ENCODE measurements around the gene CUEDC1. TPM values are rescaled to one million over a fixed set of nuclear protein-coding genes. Genes with fewer than 3 reads are reported as not detected.

Gene CUEDC1
- total and polyA plus RNA-seq, 2 of the 13 experiments (the other 11 are each of a cell fraction or from before 2014, with no cell fraction given) = 7.4 to 12.9 TPM

GRCh38 chr17:57892820-57893595, 62.2 kb downstream of the CUEDC1 start (continued):
- TF ChIP-seq, protein P1, sequence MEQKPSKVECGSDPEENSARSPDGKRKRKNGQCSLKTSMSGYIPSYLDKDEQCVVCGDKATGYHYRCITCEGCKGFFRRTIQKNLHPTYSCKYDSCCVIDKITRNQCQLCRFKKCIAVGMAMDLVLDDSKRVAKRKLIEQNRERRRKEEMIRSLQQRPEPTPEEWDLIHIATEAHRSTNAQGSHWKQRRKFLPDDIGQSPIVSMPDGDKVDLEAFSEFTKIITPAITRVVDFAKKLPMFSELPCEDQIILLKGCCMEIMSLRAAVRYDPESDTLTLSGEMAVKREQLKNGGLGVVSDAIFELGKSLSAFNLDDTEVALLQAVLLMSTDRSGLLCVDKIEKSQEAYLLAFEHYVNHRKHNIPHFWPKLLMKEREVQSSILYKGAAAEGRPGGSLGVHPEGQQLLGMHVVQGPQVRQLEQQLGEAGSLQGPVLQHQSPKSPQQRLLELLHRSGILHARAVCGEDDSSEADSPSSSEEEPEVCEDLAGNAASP (CRISPR knock-in tag; IDR thresholded peaks at IDR 0.05; ENCODE audit: borderline replicate concordance) = peak; percentile 79; the same call in 1 of the 2 replicates
- TF ChIP-seq ARHGAP35 (CRISPR knock-in tag; IDR thresholded peaks at IDR 0.05; ENCODE audit: borderline replicate concordance) = no peak
- peak; percentile 76 for TF ChIP-seq ZNF501 (CRISPR knock-in tag; IDR thresholded peaks at IDR 0.05)
- TF ChIP-seq JUN (CRISPR knock-in tag; IDR thresholded peaks at IDR 0.05) = peak; percentile 81
- no peak for TF ChIP-seq PHB2 (IDR thresholded peaks at IDR 0.05; ENCODE audit: partially characterized antibody)
- no peak for TF ChIP-seq RNF219 (CRISPR knock-in tag; IDR thresholded peaks at IDR 0.05)
- no peak for TF ChIP-seq NBN (conservative IDR thresholded peaks at IDR 0.05)
- TF ChIP-seq, protein P2, sequence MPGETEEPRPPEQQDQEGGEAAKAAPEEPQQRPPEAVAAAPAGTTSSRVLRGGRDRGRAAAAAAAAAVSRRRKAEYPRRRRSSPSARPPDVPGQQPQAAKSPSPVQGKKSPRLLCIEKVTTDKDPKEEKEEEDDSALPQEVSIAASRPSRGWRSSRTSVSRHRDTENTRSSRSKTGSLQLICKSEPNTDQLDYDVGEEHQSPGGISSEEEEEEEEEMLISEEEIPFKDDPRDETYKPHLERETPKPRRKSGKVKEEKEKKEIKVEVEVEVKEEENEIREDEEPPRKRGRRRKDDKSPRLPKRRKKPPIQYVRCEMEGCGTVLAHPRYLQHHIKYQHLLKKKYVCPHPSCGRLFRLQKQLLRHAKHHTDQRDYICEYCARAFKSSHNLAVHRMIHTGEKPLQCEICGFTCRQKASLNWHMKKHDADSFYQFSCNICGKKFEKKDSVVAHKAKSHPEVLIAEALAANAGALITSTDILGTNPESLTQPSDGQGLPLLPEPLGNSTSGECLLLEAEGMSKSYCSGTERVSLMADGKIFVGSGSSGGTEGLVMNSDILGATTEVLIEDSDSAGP (CRISPR knock-in tag; IDR thresholded peaks at IDR 0.05; ENCODE audit: borderline replicate concordance) = peak; percentile 78; the same call in 1 of the 2 replicates
- no peak for TF ChIP-seq PREB (CRISPR knock-in tag; IDR thresholded peaks at IDR 0.05)
- TF ChIP-seq ZNF609 (CRISPR knock-in tag; IDR thresholded peaks at IDR 0.05; ENCODE audit: borderline replicate concordance) = peak; percentile 59; the same call in 1 of the 2 replicates
- no peak for TF ChIP-seq ZNF20 (CRISPR knock-in tag; IDR thresholded peaks at IDR 0.05)
- peak; percentile 32; the same call in 1 of the 2 replicates for TF ChIP-seq ZNF564 (CRISPR knock-in tag; IDR thresholded peaks at IDR 0.05)

Data from HepG2 (cell line).